Liver (tissue), 3 donors: ENCODE data around the gene CCDC134.
A peak's percentile ranks its signal among the peaks of the same experiment; 100 is the strongest.

ENCODE experiments used
- RAD21 ChIP-seq, 2 donors: IDR thresholded peaks; 2 replicates each; pipeline ENCODE4 v1.6.1; 2016; ENCODE audit warnings: antibody characterized with exemption in 2 of 2, mild to moderate bottlenecking in 2 of 2
- YY1 ChIP-seq: IDR thresholded peaks from 2 replicates; pipeline ENCODE4 v1.6.1; 2016; ENCODE audit warnings: antibody characterized with exemption, mild to moderate bottlenecking
- TF ChIP-seq, protein P1 (sequence below): fragments of 150-350 bp; IDR thresholded peaks from 2 replicates; pipeline ENCODE4 v1.5.1; 2017; ENCODE audit warnings: improper control_type of control experiment, low read depth, low read length; ENCODE audit not compliant: missing input control
- TF ChIP-seq, protein P2 (sequence below): IDR thresholded peaks from 2 replicates; pipeline ENCODE4 v1.6.1; 2016; ENCODE audit warnings: antibody characterized with exemption
- TF ChIP-seq, protein P3 (sequence below): IDR thresholded peaks from 2 replicates; pipeline ENCODE4 v1.6.1; 2016; ENCODE audit warnings: antibody characterized with exemption
- TF ChIP-seq, protein P4 (sequence below): IDR thresholded peaks from 2 replicates; pipeline ENCODE4 v1.6.1; 2016; ENCODE audit warnings: antibody characterized with exemption, mild to moderate bottlenecking
- donor health status: healthy.
- donor health status: healthy.

DNA sequence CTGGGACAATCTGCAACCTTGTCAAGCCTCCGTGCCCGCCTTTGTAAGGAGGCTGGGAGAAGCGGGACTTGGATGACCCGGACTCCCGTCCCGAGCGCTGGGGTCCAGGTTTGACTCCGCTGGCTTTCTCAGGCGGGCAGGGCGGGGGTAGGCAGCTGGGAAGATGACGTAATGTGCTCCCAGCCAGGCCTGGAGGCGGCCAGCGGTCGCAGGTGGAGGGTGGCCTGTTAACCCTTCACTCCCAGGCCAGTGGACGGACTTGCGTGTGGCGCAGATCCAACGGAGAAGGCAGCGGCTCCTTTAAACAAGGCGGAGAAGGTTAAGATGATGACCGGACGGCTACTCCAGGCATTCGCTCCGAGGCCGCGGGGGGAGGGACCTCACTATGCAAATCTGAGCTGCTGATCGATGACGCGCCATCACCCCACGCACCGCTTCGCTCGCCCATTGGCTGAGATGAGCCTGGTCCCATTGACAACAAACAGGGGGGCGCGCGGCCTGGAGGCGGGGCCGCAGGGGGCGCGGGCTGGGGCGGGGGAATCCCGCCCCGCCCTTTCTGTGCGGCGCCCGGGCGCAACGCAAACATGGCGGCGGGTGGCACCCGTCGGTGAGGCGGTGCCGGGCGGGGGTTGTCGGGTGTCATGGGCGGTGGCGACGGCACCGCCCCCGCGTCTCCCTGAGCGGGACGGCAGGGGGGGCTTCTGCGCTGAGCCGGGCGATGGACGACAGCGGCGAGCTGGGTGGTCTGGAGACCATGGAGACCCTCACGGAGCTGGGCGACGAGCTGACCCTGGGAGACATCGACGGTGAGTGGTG is 32.3 kb downstream of the CCDC134 start, which contains the start of gene SREBF2:
- TF ChIP-seq, protein P1, sequence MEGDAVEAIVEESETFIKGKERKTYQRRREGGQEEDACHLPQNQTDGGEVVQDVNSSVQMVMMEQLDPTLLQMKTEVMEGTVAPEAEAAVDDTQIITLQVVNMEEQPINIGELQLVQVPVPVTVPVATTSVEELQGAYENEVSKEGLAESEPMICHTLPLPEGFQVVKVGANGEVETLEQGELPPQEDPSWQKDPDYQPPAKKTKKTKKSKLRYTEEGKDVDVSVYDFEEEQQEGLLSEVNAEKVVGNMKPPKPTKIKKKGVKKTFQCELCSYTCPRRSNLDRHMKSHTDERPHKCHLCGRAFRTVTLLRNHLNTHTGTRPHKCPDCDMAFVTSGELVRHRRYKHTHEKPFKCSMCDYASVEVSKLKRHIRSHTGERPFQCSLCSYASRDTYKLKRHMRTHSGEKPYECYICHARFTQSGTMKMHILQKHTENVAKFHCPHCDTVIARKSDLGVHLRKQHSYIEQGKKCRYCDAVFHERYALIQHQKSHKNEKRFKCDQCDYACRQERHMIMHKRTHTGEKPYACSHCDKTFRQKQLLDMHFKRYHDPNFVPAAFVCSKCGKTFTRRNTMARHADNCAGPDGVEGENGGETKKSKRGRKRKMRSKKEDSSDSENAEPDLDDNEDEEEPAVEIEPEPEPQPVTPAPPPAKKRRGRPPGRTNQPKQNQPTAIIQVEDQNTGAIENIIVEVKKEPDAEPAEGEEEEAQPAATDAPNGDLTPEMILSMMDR, result no peak
- TF ChIP-seq RAD21 (IDR thresholded peaks at IDR 0.05) (peak; percentile 3 to 49), YY1 (peak; percentile 94)
- TF ChIP-seq, protein P2, sequence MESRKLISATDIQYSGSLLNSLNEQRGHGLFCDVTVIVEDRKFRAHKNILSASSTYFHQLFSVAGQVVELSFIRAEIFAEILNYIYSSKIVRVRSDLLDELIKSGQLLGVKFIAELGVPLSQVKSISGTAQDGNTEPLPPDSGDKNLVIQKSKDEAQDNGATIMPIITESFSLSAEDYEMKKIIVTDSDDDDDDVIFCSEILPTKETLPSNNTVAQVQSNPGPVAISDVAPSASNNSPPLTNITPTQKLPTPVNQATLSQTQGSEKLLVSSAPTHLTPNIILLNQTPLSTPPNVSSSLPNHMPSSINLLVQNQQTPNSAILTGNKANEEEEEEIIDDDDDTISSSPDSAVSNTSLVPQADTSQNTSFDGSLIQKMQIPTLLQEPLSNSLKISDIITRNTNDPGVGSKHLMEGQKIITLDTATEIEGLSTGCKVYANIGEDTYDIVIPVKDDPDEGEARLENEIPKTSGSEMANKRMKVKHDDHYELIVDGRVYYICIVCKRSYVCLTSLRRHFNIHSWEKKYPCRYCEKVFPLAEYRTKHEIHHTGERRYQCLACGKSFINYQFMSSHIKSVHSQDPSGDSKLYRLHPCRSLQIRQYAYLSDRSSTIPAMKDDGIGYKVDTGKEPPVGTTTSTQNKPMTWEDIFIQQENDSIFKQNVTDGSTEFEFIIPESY, result peak; percentile 70
- TF ChIP-seq, protein P3, sequence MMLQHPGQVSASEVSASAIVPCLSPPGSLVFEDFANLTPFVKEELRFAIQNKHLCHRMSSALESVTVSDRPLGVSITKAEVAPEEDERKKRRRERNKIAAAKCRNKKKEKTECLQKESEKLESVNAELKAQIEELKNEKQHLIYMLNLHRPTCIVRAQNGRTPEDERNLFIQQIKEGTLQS, result peak; percentile 87
- TF ChIP-seq, protein P4, sequence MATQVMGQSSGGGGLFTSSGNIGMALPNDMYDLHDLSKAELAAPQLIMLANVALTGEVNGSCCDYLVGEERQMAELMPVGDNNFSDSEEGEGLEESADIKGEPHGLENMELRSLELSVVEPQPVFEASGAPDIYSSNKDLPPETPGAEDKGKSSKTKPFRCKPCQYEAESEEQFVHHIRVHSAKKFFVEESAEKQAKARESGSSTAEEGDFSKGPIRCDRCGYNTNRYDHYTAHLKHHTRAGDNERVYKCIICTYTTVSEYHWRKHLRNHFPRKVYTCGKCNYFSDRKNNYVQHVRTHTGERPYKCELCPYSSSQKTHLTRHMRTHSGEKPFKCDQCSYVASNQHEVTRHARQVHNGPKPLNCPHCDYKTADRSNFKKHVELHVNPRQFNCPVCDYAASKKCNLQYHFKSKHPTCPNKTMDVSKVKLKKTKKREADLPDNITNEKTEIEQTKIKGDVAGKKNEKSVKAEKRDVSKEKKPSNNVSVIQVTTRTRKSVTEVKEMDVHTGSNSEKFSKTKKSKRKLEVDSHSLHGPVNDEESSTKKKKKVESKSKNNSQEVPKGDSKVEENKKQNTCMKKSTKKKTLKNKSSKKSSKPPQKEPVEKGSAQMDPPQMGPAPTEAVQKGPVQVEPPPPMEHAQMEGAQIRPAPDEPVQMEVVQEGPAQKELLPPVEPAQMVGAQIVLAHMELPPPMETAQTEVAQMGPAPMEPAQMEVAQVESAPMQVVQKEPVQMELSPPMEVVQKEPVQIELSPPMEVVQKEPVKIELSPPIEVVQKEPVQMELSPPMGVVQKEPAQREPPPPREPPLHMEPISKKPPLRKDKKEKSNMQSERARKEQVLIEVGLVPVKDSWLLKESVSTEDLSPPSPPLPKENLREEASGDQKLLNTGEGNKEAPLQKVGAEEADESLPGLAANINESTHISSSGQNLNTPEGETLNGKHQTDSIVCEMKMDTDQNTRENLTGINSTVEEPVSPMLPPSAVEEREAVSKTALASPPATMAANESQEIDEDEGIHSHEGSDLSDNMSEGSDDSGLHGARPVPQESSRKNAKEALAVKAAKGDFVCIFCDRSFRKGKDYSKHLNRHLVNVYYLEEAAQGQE, result peak; percentile 91
